HepG2 (cell line): ENCODE data around the gene VASH2. TPM values are rescaled to one million over a fixed set of nuclear protein-coding genes. Genes with fewer than 3 reads are reported as not detected.
A peak's percentile ranks its signal among the peaks of the same experiment; 100 is the strongest.

Source experiments
- GABPA ChIP-seq, 2 experiments: IDR thresholded peaks; 2 replicates each; pipeline ENCODE4 v1.6.1; 2011 to 2016; ENCODE audit warnings: low read depth in 2 of 2, low read length in 1 of 2, missing biosample characterization in 1 of 2, missing genetic modification characterization in 1 of 2
- GRHL1 ChIP-seq: sonication (generic); formaldehyde crosslinking; conservative IDR thresholded peaks from 2 replicates; pipeline ENCODE4 v1.8.0; 2022; ENCODE audit warnings: missing genetic modification reagents
- MAX ChIP-seq: IDR thresholded peaks from 2 replicates; pipeline ENCODE4 v1.6.1; 2012; ENCODE audit warnings: inconsistent platforms
- NFYC ChIP-seq: IDR thresholded peaks from 2 replicates; pipeline ENCODE4 v1.6.1; 2016; ENCODE audit warnings: missing genetic modification reagents, missing compliant biosample characterization
- ONECUT2 ChIP-seq: sonication (generic); formaldehyde crosslinking; IDR thresholded peaks from 2 replicates; pipeline ENCODE4 v1.4.0; 2020; ENCODE audit warnings: missing genetic modification reagents
- SMAD9 ChIP-seq: sonication (generic); formaldehyde crosslinking; IDR thresholded peaks from 2 replicates; pipeline ENCODE4 v1.5.1; 2020; ENCODE audit warnings: mild to moderate bottlenecking, missing genetic modification reagents
- SOX6 ChIP-seq, 2 experiments: fragments of 450-650 bp in 1 of 2; sonication (generic) in 1 of 2; formaldehyde crosslinking in 1 of 2; IDR thresholded peaks; 2 replicates each; pipeline versions ENCODE4 v1.4.0 to v1.6.1; 2017 to 2020; ENCODE audit warnings: antibody characterized with exemption in 1 of 2, mild to moderate bottlenecking in 1 of 2, missing genetic modification reagents in 1 of 2
- TFDP2 ChIP-seq: sonication (generic); formaldehyde crosslinking; IDR thresholded peaks from 2 replicates; pipeline ENCODE4 v1.4.0; 2020; ENCODE audit warnings: missing genetic modification reagents
- YEATS4 ChIP-seq: sonication (generic); formaldehyde crosslinking; IDR thresholded peaks from 2 replicates; pipeline ENCODE4 v1.4.0; 2020; ENCODE audit warnings: missing genetic modification reagents, borderline replicate concordance
- ZBTB14 ChIP-seq: sonication (generic); formaldehyde crosslinking; IDR thresholded peaks from 2 replicates; pipeline ENCODE4 v1.4.0; 2020; ENCODE audit warnings: missing genetic modification reagents
- ZFP91 ChIP-seq: sonication (generic); formaldehyde crosslinking; IDR thresholded peaks from 2 replicates; pipeline ENCODE4 v1.9.0; 2022; ENCODE audit warnings: missing genetic modification reagents, mild to moderate bottlenecking, borderline replicate concordance
- ZNF383 ChIP-seq: sonication (generic); formaldehyde crosslinking; IDR thresholded peaks from 2 replicates; pipeline ENCODE4 v1.4.0; 2020; ENCODE audit warnings: missing genetic modification reagents, mild to moderate bottlenecking, borderline replicate concordance
- ZNF558 ChIP-seq: sonication (generic); formaldehyde crosslinking; IDR thresholded peaks from 2 replicates; pipeline ENCODE4 v1.9.0; 2022; ENCODE audit warnings: mild to moderate bottlenecking, missing genetic modification reagents, borderline replicate concordance
- ZNF687 ChIP-seq: sonication (generic); formaldehyde crosslinking; IDR thresholded peaks from 2 replicates; pipeline ENCODE4 v1.5.1; 2020; ENCODE audit warnings: mild to moderate bottlenecking, missing genetic modification reagents, moderate library complexity
- ZNF740 ChIP-seq: sonication (generic); formaldehyde crosslinking; IDR thresholded peaks from 2 replicates; pipeline ENCODE4 v1.4.0; 2020; ENCODE audit warnings: missing genetic modification reagents
- ZNF777 ChIP-seq: sonication (generic); formaldehyde crosslinking; IDR thresholded peaks from 2 replicates; pipeline ENCODE4 v1.4.0; 2020; ENCODE audit warnings: missing genetic modification reagents
- polyA plus RNA-seq, 8 experiments: library from polyadenylated mRNA; depleted of rRNA in 3 of 8; stranded (reverse) in 7 of 8; unstranded in 1 of 8; fragments of >200 nt; fragmentation: Illumina TruSeq in 4 of 8; extraction: Trizol in 4 of 8; gene quantifications; 2 replicates each; pipeline versions ENCODE4 v1.2.1 to v1.2.3, GENCODE V29; 2011 to 2016; ENCODE audit warnings: low read depth in 4 of 8, missing spikeins in 1 of 8, mixed read lengths in 1 of 8; ENCODE audit not compliant: insufficient read depth in 1 of 8
- total RNA-seq, 5 experiments: library from RNA; depleted of rRNA; stranded (reverse); fragments of >200 nt; fragmentation: Illumina TruSeq; extraction: Trizol; gene quantifications; 2 replicates each; pipeline ENCODE4 v1.2.3, GENCODE V29; 2016; ENCODE audit warnings: low read depth in 1 of 5

Gene VASH2
- total and polyA plus RNA-seq, 2 of the 13 experiments (the other 11 are each of a cell fraction or from before 2014, with no cell fraction given) = 0.44 to 1.00 TPM

GRCh38 chr1:212950243-212951125 is at the start of gene VASH2 (continued):
- no peak for TF ChIP-seq ZNF558 (CRISPR knock-in tag)
- TF ChIP-seq ZNF383 (CRISPR knock-in tag) = no peak
- TF ChIP-seq NFYC (CRISPR knock-in tag) = peak; percentile 77
- peak; percentile 38; the same call in 1 of the 2 replicates for TF ChIP-seq MAX
- TF ChIP-seq TFDP2 (CRISPR knock-in tag) = 0 out of 2 replicates have a peak, but pooled peaks have one; percentile 40
- no peak for TF ChIP-seq GABPA (IDR thresholded peaks at IDR 0.05; ENCODE audit: low read depth, low read length)
- TF ChIP-seq GABPA (CRISPR knock-in tag; IDR thresholded peaks at IDR 0.05; ENCODE audit: low read depth) = no peak
- TF ChIP-seq ZFP91 (CRISPR knock-in tag) = peak; percentile 37; the same call in 1 of the 2 replicates
- no peak for TF ChIP-seq SOX6 (IDR thresholded peaks at IDR 0.05)
- peak; percentile 40; the same call in 1 of the 2 replicates for TF ChIP-seq SOX6 (CRISPR knock-in tag; IDR thresholded peaks at IDR 0.05)
- no peak for TF ChIP-seq ZBTB14 (CRISPR knock-in tag)
- TF ChIP-seq ZNF777 = 0 out of 2 replicates have a peak, but pooled peaks have one; percentile 15
- TF ChIP-seq ONECUT2 (CRISPR knock-in tag) = 0 out of 2 replicates have a peak, but pooled peaks have one; percentile 9
- TF ChIP-seq ZNF740 (CRISPR knock-in tag) = 0 out of 2 replicates have a peak, but pooled peaks have one; percentile 20
- no peak for TF ChIP-seq SMAD9 (CRISPR knock-in tag)
- no peak for TF ChIP-seq GRHL1 (CRISPR knock-in tag)
- TF ChIP-seq ZNF687 (CRISPR knock-in tag) = peak; percentile 79
- TF ChIP-seq YEATS4 (CRISPR knock-in tag) = peak; percentile 60; the same call in 1 of the 2 replicates
